Tibial artery (tissue), 4 donors: ENCODE data around the gene SLC5A12.

Experiments
- DNase-seq, 2 donors: peaks; one replicate each; pipeline ENCODE4 v3.0.0-alpha.2; 2019
- H3K27ac ChIP-seq, 2 donors: fragments of 200-600 bp; sonication (generic) in 1 of 2; 1 replicate in 1 of 2; 2 replicates in 1 of 2; pipeline ENCODE4 v1.5.1; 2018 to 2019; ENCODE audit warnings: mild to moderate bottlenecking in 1 of 2
- H3K27me3 ChIP-seq, 2 donors: fragments of 200-600 bp; sonication (generic) in 1 of 2; one replicate each; pipeline versions ENCODE4 v1.5.1 to v1.6.0; 2016 to 2019
- H3K36me3 ChIP-seq, 3 donors: fragments of 200-600 bp; sonication (generic) in 2 of 3; one replicate each; pipeline ENCODE4 v1.5.1; 2016 to 2019; ENCODE audit warnings: mild to moderate bottlenecking in 2 of 3
- H3K4me1 ChIP-seq, 4 donors: fragments of 200-600 bp; sonication (generic) in 2 of 4; 1 replicate in 3 of 4; 2 replicates in 1 of 4; pipeline ENCODE4 v1.5.1; 2016 to 2019
- H3K4me3 ChIP-seq, 2 donors: fragments of 200-600 bp; sonication (generic) in 1 of 2; 1 replicate in 1 of 2; 2 replicates in 1 of 2; pipeline ENCODE4 v1.5.1; 2018 to 2019; ENCODE audit warnings: mild to moderate bottlenecking in 2 of 2
- H3K9me3 ChIP-seq, 3 donors: fragments of 200-600 bp; sonication (generic) in 1 of 3; one replicate each; pipeline ENCODE4 v1.5.1; 2016 to 2019
- intact Hi-C: fragments of 100-400 bp; cut with DNase I; formaldehyde crosslinking; loops from one replicate; pipeline ENCODE4 v1.15.0; 2023; ENCODE audit warnings: low total_unique reads
- TF ChIP-seq, protein P1 (sequence below), 2 experiments: fragments of 200-600 bp in 1 of 2; fragments of 450-650 bp in 1 of 2; IDR thresholded peaks; one replicate each; pipeline ENCODE4 v1.5.1; 2017 to 2019; ENCODE audit warnings: antibody characterized with exemption in 2 of 2, mild to moderate bottlenecking in 1 of 2, moderate library complexity in 1 of 2

SLC5A12 gene

DNA sequence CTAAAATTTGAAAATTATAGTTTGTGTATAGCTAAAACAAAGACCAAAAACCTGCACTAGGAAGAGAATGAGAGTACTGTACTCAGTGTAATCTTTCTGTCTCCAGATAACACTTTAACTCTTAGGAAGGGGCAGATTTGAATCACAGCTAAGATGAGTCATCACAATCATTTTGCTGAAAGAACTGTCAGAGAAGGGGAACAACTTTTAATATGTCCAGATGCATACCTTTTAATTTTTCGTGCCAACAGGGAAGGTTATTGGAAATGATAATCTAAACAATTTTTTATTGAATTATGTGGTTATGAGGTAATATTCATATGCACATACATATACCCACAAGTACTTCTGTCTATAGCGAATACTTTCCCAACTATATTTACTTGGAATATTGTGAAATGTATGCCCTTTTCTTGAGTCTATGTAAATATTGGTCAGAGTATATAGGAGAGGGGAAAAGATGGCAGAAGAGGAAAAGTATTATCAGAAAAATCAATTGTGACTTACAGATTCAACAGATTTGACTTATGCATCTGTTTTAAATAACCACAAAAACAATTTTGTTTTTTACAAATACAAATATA is 98.7 kb downstream of the SLC5A12 start:
- H3K9me3 ChIP-seq = no peaks in the 10 kb centered on the region
- no peak overlapping the region for H3K4me3 ChIP-seq
- H3K36me3 ChIP-seq = no peaks in the 10 kb centered on the region
- no peaks in the 10 kb centered on the region for H3K27me3 ChIP-seq
- TF ChIP-seq, protein P1, sequence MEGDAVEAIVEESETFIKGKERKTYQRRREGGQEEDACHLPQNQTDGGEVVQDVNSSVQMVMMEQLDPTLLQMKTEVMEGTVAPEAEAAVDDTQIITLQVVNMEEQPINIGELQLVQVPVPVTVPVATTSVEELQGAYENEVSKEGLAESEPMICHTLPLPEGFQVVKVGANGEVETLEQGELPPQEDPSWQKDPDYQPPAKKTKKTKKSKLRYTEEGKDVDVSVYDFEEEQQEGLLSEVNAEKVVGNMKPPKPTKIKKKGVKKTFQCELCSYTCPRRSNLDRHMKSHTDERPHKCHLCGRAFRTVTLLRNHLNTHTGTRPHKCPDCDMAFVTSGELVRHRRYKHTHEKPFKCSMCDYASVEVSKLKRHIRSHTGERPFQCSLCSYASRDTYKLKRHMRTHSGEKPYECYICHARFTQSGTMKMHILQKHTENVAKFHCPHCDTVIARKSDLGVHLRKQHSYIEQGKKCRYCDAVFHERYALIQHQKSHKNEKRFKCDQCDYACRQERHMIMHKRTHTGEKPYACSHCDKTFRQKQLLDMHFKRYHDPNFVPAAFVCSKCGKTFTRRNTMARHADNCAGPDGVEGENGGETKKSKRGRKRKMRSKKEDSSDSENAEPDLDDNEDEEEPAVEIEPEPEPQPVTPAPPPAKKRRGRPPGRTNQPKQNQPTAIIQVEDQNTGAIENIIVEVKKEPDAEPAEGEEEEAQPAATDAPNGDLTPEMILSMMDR (IDR thresholded peaks at IDR 0.05) = no peak
- DNase-seq = no peak
- intact Hi-C loops = no loop called here
- no peak overlapping the region for H3K27ac ChIP-seq
- H3K4me1 ChIP-seq = no peaks in the 10 kb centered on the region

DNA sequence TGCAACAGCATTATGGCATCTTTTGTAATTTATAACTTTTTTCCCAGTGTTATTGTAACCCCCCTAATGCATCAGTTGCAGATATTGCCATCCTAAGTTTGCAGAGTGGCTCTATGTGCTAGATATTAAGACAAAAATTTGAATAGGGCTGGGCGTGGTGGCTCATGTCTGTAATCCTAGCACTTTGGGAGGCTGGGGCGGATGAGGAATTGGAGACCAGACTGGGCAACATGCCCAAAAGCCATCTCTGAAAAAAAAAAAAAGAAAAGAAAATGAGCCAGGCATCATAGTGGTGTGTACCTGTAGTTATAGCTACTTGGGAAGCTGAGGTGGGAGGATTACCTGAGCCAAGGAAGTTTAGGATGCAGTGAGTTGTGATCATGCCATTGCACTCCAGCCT is 99.7 kb downstream of the SLC5A12 start:
- H3K27ac ChIP-seq = no peak overlapping the region
- intact Hi-C loops = no loop called here
- no peak for DNase-seq

DNA sequence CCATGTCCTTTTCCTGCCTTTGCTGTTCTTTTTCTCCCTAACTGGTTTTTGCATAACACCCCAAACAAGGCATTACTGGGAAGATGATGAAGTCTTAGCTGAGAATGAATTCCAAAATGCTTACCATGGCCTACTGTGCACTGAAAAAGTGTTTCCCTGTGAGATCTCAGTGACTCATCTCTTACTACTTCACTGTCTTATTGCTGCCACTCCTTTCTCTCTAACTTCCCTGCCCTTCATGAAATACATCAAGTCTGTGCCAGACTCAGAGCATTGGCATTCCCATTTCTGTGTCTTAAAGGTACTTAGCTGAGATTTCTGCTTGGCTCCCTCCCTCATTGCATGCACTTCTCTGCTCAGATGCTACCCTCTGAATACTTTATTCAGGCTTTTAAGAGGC is 100.7 kb downstream of the SLC5A12 start:
- intact Hi-C loops = no loop called here
- Histone ChIP-seq H3K27me3 (no peaks in the 10 kb centered on the region), H3K4me1 (no peaks in the 10 kb centered on the region), H3K9me3 (no peaks in the 10 kb centered on the region), H3K36me3 (no peaks in the 10 kb centered on the region), H3K4me3 (no peak overlapping the region), H3K27ac (no peak overlapping the region)
- TF ChIP-seq, protein P1 (IDR thresholded peaks at IDR 0.05) = no peak
- no peak for DNase-seq

More for the DNA sequence above, 99.7 kb downstream of the SLC5A12 start:
- Histone ChIP-seq H3K9me3 (no peaks in the 10 kb centered on the region), H3K27me3 (no peaks in the 10 kb centered on the region), H3K4me3 (no peak overlapping the region), H3K36me3 (no peaks in the 10 kb centered on the region), H3K4me1 (no peaks in the 10 kb centered on the region)
- TF ChIP-seq, protein P1 (IDR thresholded peaks at IDR 0.05) = no peak

DNA sequence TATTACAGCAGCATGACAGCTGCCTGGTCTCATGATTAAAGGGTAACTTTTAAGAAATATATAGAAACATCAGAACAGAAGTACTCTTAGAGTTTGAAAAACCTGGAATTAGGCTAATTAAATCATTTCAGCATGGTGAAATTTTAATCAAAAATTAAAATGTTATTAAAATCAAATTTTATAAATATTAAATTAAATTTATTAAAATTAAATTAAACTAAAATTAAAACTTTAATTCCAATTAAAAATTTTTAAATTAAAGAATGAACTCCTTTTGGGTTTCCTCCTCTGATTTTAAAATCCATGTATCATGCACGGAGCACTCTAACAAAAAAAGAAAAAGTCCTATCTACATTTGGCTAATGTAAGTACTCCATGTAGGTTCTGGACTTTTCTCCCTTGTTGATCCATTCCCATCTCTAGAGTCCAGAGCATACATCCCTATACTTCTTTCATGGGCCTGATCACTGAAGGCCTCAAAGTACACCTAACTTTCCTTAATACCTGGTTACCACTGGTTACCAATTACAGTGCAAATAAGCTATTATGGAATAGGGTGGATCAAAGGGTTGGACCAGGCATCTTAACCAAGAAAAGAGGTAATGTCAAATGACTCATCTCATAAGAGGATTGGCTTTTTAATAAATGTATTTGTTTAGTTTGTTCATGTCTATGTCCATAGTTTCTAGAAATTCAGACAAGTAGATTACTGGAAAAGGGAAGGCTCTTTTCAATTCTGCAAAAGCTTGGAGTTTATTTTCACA is 101.4 kb downstream of the SLC5A12 start:
- no peak for DNase-seq
- no peaks in the 10 kb centered on the region for H3K4me1 ChIP-seq
- H3K9me3 ChIP-seq = no peaks in the 10 kb centered on the region
- no peak overlapping the region for H3K27ac ChIP-seq
- H3K4me3 ChIP-seq = no peak overlapping the region
- H3K36me3 ChIP-seq = no peaks in the 10 kb centered on the region
- TF ChIP-seq, protein P1 (IDR thresholded peaks at IDR 0.05) = no peak
- H3K27me3 ChIP-seq = no peaks in the 10 kb centered on the region
- intact Hi-C loops = no loop called here

DNA sequence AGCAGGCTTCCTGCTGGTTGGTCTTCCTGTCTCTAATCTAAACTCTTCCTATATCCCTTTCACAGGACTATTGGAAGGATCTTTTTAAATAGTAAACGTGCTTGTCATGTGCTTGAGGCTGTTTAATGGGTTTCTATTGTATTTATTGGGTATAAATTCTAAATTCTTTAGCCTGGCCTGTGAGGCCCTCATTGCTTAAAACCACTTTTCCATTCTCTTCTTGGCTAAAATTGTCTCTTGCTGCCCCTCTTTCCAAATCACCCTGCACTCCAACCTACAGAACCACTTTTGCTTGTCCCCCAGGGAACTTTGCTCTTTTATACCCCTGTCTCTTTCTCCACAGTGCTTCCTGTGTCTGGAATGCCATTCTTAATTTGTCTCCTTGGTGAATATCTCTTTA is 103.4 kb downstream of the SLC5A12 start:
- TF ChIP-seq, protein P1 (IDR thresholded peaks at IDR 0.05) = no peak
- no peaks in the 10 kb centered on the region for H3K27me3 ChIP-seq
- no peaks in the 10 kb centered on the region for H3K4me1 ChIP-seq
- no peak overlapping the region for H3K27ac ChIP-seq
- intact Hi-C loops = loop anchor here (10.0 kb wide), 1 partner anchor 76 kb away; no protein-coding TSS in a partner anchor
- no peak overlapping the region for H3K4me3 ChIP-seq
- DNase-seq = no peak
- H3K9me3 ChIP-seq = peaks cover 0 to 6% (median 0%) of the 10 kb centered on the region in 3 donors
- no peaks in the 10 kb centered on the region for H3K36me3 ChIP-seq
